Endodermal cell (in vitro differentiated cells): ENCODE measurements around the gene TFAP2A. TPM values are rescaled to one million over a fixed set of nuclear protein-coding genes. Genes with fewer than 3 reads are reported as not detected.

Experiments
- DNase-seq: peaks from one replicate; pipeline ENCODE4 v3.0.0-alpha.2; 2017
- H3K27ac ChIP-seq: 2 replicates; pipeline ENCODE4 v1.5.1; 2013; ENCODE audit warnings: mild to moderate bottlenecking, low read depth, low read length, moderate library complexity
- H3K27me3 ChIP-seq: 2 replicates; pipeline ENCODE4 v1.6.1; 2013; ENCODE audit warnings: mild to moderate bottlenecking, low read length, moderate library complexity; ENCODE audit not compliant: insufficient read depth, control insufficient read depth, poor library complexity, severe bottlenecking
- H3K36me3 ChIP-seq: 2 replicates; pipeline ENCODE4 v1.7.0; 2013; ENCODE audit warnings: mild to moderate bottlenecking, low read length, moderate library complexity; ENCODE audit not compliant: control insufficient read depth, insufficient read depth
- H3K4me1 ChIP-seq: one replicate; pipeline ENCODE4 v1.7.0; 2013; ENCODE audit warnings: low read length; ENCODE audit not compliant: control insufficient read depth, insufficient read depth
- H3K4me3 ChIP-seq: 2 replicates; pipeline ENCODE4 v1.5.1; 2013; ENCODE audit warnings: mild to moderate bottlenecking, low read length, moderate library complexity
- H3K9ac ChIP-seq: 2 replicates; pipeline ENCODE4 v1.6.1; 2013; ENCODE audit warnings: mild to moderate bottlenecking, low read length, moderate library complexity; ENCODE audit not compliant: poor library complexity, severe bottlenecking; ENCODE audit errors: extremely low read depth
- H3K9me3 ChIP-seq: 2 replicates; pipeline ENCODE4 v1.6.1; 2013; ENCODE audit warnings: mild to moderate bottlenecking, low read length, moderate library complexity; ENCODE audit not compliant: control insufficient read depth
- H3K27ac Mint-ChIP-seq: 2 replicates; pipeline ENCODE4 v1.8.0; 2020; ENCODE audit warnings: mixed read lengths
- H3K27me3 Mint-ChIP-seq: 2 replicates; pipeline ENCODE4 v1.8.0; 2021; ENCODE audit warnings: mild to moderate bottlenecking, mixed read lengths; ENCODE audit not compliant: insufficient read depth
- H3K36me3 Mint-ChIP-seq: 2 replicates; pipeline ENCODE4 v1.8.0; 2020; ENCODE audit warnings: low read depth, mixed read lengths
- H3K4me1 Mint-ChIP-seq: 2 replicates; pipeline ENCODE4 v1.8.0; 2020; ENCODE audit warnings: mixed read lengths
- H3K4me3 Mint-ChIP-seq: 2 replicates; pipeline ENCODE4 v1.8.0; 2020; ENCODE audit warnings: mild to moderate bottlenecking, moderate library complexity, mixed read lengths
- H3K9me3 Mint-ChIP-seq: 2 replicates; pipeline ENCODE4 v1.8.0; 2020; ENCODE audit warnings: mild to moderate bottlenecking, mixed read lengths
- CTCF ChIP-seq: fragments of 200-600 bp; sonication (generic); conservative IDR thresholded peaks from 2 replicates; pipeline ENCODE4 v1.5.0; 2021; ENCODE audit warnings: antibody characterized with exemption, mild to moderate bottlenecking
- WGBS, 2 experiments: methylation state at CpG; one replicate each; pipeline versions ENCODE4 v1.1.5 to v1.1.7; 2013; ENCODE audit warnings: missing lambda C conversion rate in 2 of 2, mixed read lengths in 1 of 2; ENCODE audit not compliant: insufficient coverage in 1 of 2, insufficient read length in 1 of 2; 5-methylcytosine and 5-hydroxymethylcytosine counted together
- total RNA-seq, 2 donors: library from RNA; stranded (reverse); fragmentation: NEBNext Ultra II Directional in 1 of 2; extraction: Animal tissue kit (Norgen Biotek cat#: 25700) in 1 of 2; gene quantifications; 2 replicates in 1 of 2; 3 replicates in 1 of 2; pipeline ENCODE4 v1.2.1, GENCODE V29; 2021

TFAP2A gene
- total RNA-seq, 2 donors from 2014 or later = 0.51 to 0.69 TPM

GRCh38 chr6:10453596-10453995 lies 38.7 kb upstream of the TFAP2A start:
- Histone ChIP-seq H3K27ac (no peak overlapping the region), H3K9me3 (no peaks in the 10 kb centered on the region), H3K4me3 (no peak overlapping the region), H3K4me1 (no peaks in the 10 kb centered on the region), H3K36me3 (no peaks in the 10 kb centered on the region), H3K27me3 (no peaks in the 10 kb centered on the region), H3K9ac (no peak overlapping the region)
- H3K27me3 Mint-ChIP-seq = no peaks in the 10 kb centered on the region
- H3K9me3 Mint-ChIP-seq = no peaks in the 10 kb centered on the region
- TF ChIP-seq CTCF = no peak
- no peak overlapping the region for H3K27ac Mint-ChIP-seq
- no peak overlapping the region for H3K4me3 Mint-ChIP-seq
- H3K36me3 Mint-ChIP-seq = no peaks in the 10 kb centered on the region
- no peak for DNase-seq
- H3K4me1 Mint-ChIP-seq = peaks cover 5% of the 10 kb centered on the region

GRCh38 chr6:10451828-10452509 lies 37.1 kb upstream of the TFAP2A start:
- Mint-ChIP-seq H3K36me3 (no peaks in the 10 kb centered on the region), H3K27me3 (no peaks in the 10 kb centered on the region)
- no peaks in the 10 kb centered on the region for H3K27me3 ChIP-seq

GRCh38 chr6:10451394-10451793 lies 36.5 kb upstream of the TFAP2A start:
- H3K4me1 Mint-ChIP-seq = peaks cover 5% of the 10 kb centered on the region
- 76 to 79% methylated on average over 3 to 6 of the region's 6 CpGs for WGBS, 2 experiments
- H3K4me3 ChIP-seq = no peak overlapping the region

More at GRCh38 chr6:10451828-10452509, 37.1 kb upstream of the TFAP2A start:
- Mint-ChIP-seq H3K4me3 (no peak overlapping the region), H3K4me1 (peaks cover 5% of the 10 kb centered on the region), H3K27ac (no peak overlapping the region), H3K9me3 (no peaks in the 10 kb centered on the region)
- Histone ChIP-seq H3K27ac (no peak overlapping the region), H3K9ac (no peak overlapping the region), H3K36me3 (no peaks in the 10 kb centered on the region), H3K4me1 (no peaks in the 10 kb centered on the region), H3K9me3 (no peaks in the 10 kb centered on the region), H3K4me3 (no peak overlapping the region)
- DNase-seq = peak; percentile 60
- TF ChIP-seq CTCF = no peak
- WGBS, 2 experiments = 76 to 86% methylated on average over 4 to 11 of the region's 11 CpGs

More at GRCh38 chr6:10451394-10451793, 36.5 kb upstream of the TFAP2A start:
- H3K27ac Mint-ChIP-seq = no peak overlapping the region
- TF ChIP-seq CTCF = peak; percentile 54
- H3K9me3 ChIP-seq = no peaks in the 10 kb centered on the region
- DNase-seq = peak; percentile 59
- no peaks in the 10 kb centered on the region for H3K36me3 ChIP-seq
- H3K36me3 Mint-ChIP-seq = no peaks in the 10 kb centered on the region
- H3K9ac ChIP-seq = no peak overlapping the region
- no peaks in the 10 kb centered on the region for H3K27me3 ChIP-seq
- H3K4me3 Mint-ChIP-seq = no peak overlapping the region
- H3K27ac ChIP-seq = no peak overlapping the region
- no peaks in the 10 kb centered on the region for H3K9me3 Mint-ChIP-seq
- no peaks in the 10 kb centered on the region for H3K27me3 Mint-ChIP-seq
- no peaks in the 10 kb centered on the region for H3K4me1 ChIP-seq
